CD4-positive, alpha-beta T cell treated with Interferon alpha-2 for 1 hour (primary cell): ENCODE data around the gene UBE2D4.
"Not testable (repeated sequence)": the region's sequence is repeated elsewhere in the genome, so short reads cannot be mapped to it uniquely, and the experiment has no call there.

ENCODE experiments used
- DNase-seq, 2 donors: peaks; one replicate each; pipeline ENCODE4 v3.0.0-alpha.2; 2020 to 2022

Gene UBE2D4

DNA sequence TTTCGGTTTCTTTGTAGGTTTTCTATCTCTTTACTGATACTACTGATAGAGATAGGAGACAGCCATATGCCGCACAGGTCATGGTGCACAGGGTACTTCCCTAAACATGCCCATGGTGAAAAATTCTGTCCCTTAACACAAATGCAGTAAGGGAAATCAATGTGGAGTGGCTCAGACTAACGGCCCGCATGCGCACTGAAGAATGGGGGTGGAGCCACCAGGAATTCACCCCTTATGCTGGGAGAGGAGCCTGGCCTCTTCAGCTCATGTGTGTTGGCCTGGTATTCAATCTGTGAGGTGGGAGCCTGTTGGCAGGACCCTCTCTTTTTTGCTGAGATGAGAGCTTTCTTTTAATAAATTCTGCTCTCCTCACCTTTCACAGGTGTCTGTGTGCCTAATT, 11.4 kb upstream of the UBE2D4 start:
- DNase-seq = no peak

DNA sequence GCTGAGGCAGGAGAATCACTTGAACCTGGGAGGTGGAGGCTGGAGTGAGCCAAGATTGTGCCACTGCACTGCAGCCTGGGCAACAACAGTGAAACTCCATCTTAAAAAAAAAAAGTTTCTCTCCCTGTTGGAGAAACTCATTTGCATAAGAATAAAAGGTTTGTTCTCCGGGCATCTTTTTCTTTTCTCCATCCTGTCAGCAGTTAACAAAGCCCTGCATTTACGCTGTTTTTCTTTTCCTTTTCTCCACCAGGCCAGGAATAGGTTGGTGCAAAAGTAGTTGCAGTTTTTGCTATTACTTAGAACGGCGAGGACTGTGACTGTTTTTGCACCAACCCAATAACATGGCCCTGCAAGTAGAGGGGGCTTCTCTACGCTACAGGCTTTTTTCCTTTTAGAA, 10.3 kb upstream of the UBE2D4 start:
- no peak for DNase-seq

DNA sequence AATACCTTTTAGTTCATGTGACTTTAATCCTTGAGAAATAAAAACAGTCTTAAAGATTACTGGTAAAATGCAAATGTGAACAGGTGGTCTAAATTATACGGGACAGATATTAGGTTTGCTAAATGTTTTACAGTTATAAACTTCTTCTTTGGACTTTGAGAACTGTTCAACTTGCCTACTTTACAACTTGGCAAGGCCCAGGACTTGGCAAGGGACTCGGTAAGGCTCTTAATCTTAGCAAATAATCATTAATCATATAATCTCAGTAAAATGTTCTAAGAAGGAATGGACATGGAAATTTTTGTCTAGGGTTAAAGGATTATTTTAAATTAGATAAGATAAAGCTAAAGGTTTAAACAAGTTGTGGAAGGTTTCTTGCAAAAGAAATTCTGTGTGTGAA, 4.8 kb upstream of the UBE2D4 start:
- DNase-seq = no peak

DNA sequence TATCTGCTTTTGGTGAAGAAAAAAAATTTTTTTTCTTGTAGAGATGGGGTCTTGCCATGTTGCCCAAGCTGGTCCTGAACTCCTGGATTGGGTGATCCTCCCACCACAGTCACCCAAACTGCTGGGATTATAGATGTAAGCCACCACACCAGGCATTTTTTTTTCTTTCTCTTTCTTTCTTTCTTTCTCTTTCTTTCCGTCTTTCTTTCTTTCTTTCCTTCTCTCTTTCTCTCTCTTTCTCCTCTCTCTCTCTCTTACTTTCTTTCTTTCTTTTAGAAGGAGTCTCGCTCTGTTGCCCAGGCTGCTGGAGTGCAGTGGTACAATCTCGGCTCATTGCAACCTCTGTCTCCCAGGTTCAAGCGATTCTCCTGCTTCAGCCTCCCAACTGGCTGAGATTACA, 3.5 kb upstream of the UBE2D4 start:
- DNase-seq = no peak

DNA sequence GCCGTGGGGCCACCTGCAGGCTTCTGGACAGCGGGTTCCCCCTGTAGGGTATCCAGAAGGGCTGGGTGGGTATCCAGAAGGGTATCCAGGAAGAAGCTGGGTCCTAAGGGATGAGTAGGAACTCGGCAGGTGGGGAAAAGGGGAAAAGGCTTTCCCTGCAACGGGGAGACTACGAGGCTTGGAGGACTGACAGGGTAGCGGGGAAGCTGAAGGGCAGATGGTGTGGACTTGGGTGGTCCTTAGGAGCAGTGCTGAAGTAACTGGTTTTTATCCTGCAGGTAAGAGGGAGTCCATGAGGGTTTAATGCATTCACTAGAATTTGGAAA, 525 bp downstream of the UBE2D4 start:
- no peak for DNase-seq

DNA sequence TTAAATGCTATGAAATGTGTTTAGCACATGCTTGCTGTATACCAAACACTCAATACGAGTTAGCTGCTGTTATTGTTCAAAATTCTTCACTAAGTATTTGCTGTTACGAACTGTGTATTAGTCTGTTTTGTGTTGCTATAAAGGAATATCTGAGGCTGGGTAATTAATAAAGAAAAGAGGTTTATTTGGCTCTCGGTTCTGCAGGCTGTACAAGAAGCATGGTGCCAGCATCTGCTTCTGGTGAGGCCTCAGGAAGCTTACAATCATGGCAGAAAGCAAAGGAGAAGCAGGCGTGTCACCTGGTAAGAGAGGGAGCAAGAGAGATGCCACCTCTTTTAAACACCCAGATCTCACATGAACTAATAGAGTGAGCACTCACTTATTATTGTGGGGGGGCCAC, 1.6 kb downstream of the UBE2D4 start:
- DNase-seq = no peak

DNA sequence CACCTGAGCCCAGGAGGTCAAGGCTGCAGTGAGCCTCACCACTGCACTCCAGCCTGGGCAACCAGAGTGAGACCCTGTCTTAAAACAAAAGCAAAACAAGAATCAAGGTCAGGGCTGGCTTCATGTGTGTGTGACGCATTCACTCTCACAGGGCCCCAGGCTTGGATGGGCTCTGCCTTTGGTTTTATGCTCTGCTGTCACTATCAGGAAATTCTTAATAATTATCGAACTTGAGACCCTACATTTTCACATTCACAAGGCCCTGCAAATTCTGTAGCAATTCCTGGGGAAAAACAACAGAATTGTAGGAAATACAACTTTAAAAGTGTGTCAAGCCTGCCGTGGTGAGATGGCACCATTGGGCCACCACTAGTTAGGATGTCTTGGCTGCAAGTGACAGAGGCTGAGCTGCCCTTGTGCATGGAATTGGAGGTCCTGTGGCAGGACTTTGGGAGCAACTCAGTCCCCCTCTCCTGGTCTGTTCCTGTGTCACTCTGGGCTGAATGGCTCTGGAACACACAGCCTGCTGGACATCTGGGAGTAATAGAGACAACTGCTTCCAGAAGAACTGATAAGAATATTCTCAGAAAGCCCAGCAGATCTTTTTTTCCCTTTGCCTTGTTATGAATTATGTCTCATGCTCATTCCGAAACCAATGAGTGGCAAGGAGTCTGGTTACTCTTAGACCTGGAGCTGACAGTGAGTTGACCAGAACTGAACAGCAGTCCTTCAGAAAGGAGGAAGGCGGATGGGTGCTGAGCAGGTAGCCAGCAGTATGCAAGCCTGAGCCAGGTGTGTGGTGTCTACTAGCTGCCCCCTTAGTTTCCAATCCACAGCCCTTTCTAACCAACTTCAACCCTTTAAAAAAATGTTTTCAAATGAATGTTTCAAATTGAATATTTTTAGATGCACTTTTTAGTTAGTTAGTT, 3.6 kb downstream of the UBE2D4 start:
- DNase-seq = no peak

DNA sequence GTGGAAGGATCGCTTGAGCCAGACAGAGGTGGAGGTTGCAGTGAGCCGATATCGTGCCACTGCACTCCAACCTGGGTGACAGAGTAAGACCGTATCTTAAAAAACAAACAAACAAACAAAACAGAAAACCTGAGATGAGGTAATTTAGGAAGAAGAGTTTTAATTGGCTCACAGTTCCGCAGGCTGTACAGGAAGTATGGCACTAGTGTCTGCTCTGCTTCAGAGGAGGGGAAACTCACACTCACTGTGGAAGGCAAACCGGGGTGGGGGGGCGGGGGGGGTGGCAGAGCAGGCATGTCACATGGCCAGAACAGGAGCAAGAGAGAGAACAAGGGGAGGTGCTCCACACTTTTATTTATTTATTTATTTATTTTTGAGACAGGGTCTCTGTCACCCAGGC, 5.1 kb downstream of the UBE2D4 start:
- DNase-seq = no peak

DNA sequence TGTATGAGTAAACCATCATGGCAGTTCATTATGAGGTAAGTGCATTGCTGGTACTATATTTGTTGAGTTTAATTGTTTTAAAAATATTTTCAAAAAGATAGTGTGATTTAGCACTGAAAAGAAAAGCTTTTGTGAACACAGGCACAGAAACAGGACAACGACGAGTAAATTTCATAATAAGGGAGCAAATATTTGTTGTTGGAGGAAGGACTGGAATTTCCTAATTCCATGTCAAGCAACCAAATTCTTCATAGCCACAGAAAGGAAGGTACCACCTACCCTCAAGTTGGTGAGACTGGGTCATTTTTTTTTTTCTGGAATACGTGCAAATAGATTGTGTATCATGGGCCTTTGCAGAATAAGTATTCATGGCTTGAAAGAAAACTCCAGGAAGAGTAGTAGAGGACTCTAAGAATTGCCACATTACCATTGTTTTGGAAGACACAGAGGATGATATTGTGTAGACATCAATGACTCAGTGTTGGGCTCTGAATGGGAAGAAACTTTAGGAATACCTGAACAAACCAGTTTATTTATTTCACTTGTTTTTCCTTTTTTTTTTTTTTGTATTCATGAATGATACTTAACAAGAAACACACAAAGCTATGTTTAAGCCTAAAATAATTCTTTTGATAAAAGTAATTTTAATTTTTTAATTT, 7.8 kb downstream of the UBE2D4 start:
- DNase-seq = no peak

DNA sequence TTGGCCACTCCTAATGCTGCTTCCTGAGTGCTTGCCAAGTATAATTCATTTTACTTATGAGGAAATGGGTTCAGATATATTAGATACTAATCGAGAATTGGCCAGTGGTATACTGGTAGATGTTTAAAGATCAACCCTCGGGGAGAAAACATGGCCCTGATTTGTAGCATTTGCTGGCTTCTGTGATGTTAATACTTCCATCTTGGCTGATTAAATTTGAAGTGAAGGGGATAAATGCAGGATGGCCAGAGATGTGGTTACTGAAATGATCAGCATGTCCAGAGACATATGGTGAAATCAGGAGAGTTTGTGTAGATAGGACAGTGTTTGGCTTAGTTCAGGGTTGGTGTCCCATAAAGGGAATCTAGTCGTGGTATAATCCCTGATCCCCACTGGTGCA, 11.2 kb downstream of the UBE2D4 start:
- DNase-seq = no peak

DNA sequence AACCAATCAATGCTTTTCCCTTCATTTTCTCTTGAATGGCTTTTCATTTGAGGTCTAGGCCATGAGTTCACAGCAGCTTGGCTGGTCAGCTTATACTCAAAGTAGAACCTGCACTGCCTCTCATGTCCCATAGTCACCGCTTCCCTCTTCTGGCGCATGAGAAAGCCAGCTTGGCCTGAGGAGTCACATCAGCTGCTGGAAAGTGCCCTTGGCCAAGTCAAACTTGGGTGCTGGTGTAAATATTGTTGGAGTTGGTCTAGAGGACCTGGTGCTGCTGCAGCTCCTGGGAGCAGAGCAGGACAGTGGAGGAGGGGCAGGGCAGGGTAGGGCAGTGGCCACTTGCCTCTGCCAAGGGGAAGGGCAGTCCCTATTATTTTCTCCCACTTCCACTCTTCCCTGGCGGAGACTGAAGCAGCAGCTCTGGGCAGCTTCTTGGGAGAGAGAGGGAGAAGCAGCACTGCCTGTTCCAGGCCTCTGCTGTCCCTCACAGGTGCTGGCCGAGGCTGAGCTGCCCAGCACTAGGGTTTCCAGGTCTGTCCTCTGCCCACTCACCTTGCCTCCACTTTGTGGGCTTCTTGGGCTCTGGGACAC, 12.8 kb downstream of the UBE2D4 start:
- DNase-seq = no peak

DNA sequence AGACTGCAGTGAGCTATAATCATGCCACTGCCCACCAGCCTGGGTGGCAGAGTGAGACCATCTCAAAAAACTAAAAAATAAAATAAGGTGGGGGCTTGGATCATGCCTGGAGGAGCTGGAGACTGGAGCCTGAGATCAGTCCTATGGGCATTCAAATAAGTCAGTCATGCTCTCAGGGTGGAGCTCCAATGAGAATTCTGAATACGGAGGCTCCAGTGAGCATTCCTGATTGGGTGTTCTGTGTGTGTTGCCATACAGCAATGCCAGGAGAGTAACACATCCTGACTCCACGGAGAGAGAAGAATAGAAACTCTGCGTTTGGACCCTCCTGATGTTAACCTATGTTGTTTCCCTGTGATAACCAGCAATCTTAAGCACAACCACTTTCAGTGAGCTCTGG, 16.0 kb downstream of the UBE2D4 start:
- no peak for DNase-seq

DNA sequence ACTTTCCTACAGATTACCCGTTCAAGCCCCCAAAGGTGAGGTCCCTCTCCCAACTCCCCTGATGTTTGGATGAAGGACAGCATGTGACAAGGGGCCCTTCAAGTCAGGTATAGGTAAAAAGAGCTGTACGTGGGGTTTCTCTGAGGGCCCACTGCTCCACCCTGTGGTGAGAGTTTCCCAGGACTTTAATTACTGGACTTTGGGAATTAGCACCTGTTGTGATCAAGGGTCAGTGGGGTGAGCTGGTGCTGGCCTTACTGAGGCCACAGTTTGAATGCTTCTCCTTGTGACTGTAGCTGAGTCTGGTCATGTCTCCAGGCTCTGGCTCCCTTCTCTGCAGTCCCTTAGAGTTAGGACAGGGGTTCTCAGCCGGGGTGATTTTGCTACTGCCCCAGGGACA, 16.8 kb downstream of the UBE2D4 start:
- no peak for DNase-seq

DNA sequence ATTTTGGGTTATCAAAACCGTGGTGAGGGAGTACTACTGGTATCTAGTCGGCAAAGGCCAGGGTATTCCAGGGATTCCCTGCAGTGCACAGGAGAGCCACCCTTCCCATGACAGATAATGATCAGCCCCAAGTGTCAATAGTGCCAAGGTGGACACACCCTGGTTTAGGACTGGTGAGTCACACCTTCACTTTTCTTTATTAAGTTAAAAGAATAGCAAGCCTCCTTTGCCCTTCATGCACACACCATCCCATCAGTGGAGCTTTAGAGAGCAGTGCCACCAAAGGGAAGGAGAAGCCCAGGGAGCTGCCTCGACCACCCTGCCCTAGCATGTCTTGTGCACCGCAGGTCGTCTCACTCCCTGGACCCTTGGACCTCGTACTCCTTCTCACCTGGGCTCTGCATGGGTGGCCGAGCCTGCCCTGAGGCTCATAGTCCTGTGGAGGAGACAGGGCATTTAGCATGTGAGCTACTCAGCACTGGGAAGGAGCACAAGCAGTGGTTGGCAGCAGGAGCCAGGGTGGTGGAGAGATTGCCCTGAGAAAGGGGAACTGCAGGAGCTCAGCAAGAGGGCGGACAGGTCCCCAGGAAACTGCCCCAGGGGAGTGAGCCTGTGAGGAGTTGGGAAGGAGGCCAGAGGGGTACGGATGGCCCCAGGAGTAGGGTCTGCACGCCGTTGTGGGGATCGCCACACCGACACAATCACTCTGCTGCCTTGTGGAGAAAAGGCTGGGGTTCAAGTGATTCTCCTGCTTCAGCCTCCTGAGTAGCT, 17.4 kb downstream of the UBE2D4 start:
- DNase-seq = no peak

DNA sequence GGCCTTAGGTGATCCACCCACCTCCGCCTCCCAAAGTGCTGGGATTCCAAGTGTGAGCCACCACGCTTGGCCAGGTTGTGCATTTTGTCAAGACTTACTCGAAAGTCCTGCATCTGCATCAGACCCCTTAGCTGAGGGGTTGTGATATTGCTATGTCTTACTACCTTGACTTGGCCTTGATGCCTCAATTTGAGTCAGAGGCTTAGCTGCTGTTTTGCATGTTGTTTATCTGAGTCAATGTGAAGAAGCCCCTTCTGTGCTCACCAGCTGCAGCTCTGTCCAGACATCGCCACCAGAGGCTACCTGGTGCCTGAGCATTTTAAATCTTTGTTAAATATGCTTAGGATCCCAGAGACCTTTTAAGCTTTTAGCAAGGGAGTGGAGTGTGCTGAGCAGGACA, 18.1 kb downstream of the UBE2D4 start:
- no peak for DNase-seq

DNA sequence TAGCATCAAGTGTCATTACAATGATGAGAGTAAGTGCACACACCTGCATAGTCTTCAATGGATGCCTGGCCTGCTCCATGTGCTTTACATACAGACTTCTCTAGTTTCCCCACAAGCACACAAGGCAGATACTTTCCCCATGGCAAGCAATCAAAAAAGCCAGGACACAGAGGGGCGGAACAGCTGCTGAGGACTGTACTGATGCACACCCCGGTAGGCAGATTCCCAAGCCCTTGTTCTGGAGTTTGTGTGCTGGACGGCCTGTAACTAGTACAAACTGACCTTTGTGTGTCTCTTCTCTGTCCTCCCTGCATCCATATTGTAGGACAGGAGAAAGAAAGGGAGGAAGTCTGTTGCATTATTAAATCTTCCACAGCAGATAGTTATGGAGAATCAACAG, 25.8 kb downstream of the UBE2D4 start:
- DNase-seq = no peak

DNA sequence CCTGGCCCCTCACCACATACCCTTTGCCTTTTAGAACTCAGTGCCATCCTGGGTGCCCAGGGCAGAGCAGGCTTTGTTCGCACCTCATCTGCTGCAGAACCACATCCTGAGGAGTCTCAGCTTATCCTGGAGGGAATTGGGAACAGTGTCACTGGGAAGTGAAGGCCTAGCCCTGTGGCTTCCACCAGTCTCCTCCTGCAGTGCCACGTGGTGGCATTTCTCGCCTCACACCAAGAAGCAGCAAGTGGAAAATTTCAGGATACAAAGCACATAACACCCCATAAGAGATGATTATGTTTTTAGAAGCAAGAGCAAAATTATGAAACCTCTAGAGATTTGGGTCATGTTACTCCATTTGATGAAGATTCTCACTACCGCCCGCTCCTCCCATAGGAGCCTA, 26.8 kb downstream of the UBE2D4 start:
- no peak for DNase-seq

DNA sequence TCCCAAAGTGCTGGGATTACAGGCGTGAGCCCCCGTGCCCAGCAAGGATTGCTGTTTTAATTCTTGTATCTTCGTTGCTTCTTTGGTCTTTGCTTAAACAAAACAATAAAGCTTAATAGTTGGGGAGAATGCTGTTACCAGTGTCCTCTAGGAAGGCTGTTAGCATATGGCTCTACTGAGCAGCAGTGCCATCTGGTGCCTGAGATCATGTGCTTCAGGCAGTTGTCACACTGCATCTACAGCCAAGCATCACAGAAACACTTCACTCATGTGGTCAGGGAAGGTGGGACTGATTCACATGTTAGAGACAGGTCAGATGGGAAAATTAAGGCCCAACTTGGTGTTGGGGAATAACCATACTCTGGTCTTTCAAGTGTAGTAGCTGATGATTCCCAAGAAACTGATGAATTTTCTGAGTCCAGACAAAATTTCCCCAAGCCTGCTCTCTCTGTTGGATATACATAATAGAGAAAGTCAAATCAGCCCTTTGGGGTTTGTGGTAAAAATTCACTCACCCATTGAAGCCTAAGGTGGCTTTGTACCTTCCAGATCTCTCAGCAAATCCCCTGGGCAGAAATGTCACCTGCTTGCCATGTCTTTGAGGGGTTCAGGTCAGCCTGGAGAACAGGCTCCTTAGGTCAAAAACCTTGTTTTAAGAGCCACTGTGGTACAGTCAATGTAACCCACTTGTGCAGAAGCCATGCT, 28.4 kb downstream of the UBE2D4 start:
- DNase-seq = peak in 1 of 2 donors; percentile 7

DNA sequence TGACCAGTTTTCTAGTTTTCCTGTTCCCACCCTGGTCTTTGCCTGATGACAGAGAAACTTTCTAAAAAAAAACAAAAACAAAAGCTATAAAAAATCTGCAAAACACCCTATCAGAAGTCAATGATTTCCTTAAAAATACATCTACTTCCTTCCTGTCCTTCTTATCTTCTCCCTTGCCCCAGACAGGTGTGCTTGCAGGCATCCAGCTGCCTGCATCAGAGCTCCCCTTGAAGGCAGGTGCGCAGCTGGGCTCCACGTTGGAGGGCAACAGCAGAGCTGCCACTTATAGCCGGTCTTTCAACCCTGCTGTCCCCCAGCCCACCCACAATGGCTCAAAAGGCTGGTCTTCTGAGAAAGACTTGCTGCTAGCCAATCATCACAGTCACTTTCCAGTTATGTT, 29.8 kb downstream of the UBE2D4 start:
- DNase-seq = no peak

DNA sequence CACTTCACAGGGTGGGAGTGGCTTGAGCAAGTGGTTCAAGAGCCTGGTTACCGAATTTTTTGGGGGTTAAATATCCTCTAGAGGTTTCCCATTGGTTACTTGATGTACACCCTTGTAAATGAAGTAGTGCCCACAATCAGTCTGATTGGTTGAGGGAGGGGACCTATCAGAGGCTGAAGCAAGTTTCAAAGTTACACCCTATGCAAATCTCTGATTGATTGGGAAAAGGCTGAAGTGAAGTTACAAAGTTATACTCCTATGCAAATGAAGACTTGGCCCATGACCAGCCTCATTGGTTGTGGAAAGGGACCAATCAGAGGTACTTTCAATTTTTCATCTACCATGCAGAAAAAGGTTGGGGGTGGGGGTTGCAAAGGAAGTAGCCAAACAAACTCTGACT, 34.7 kb downstream of the UBE2D4 start:
- no peak for DNase-seq

DNA sequence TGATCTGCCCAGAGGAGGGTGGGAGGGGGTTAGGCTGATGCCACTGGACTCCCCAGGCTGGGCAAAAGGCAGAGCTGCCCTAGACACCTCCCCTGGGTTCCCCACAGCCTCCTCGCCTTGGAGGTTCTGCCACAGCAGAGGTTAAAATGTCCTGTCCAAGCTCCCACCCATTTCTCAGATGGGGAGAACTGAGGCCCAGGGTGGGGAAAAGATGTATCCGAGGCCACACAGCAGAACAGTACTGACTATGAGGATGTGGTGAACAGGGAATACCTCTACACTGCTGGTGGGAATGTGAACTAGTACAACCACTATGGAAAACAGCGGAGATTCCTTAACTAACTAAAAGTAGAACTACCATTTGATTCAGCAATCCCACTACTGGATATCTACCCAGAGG, 40.2 kb downstream of the UBE2D4 start:
- not testable (repeated sequence) for DNase-seq

DNA sequence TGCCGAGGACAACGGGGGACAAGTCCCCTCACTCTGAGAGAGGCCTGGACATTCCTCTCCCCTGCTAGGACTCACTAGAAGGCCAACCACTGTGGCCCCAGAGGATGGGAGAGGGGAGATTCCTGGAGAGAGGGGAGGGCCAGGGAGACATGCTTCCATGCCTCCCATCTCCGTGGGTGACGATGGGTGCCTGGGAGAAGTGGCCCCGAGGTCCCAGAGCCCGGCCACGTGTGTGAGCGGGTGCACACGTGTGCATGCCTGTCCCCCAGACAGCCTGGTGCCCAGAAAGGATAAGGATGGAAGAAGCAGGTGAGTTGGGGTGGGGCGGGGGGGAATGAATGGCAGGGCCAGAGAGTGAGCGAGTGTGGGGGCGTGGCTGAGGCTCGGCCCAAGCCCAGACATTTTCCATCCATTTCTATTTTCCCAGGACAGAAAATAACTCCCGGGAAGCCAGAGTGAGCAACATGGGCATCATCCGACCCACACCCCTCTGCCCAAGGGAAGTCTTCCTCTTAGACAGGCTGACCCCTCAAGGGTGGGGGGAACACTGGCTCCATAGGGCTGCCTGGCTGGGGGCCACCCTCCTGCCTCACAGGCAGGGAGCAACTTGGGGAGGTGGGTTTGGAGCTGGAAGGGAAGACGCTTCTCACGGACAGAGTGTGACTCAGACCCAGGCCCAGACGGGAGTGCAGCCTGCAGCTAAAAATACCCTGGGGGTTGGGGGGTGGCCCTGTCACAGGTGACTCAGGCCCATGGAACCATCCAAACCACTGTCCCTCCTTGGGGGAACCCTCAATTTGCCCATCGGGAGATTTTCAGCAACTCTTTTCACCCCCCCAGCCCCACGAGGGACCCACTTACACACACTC, 42.2 kb downstream of the UBE2D4 start:
- not testable (repeated sequence) for DNase-seq
